HG03175 (cell line): ENCODE data around the gene SOX13.

Source experiments
- ATAC-seq: cut with Tn5 transposase; IDR thresholded peaks from one replicate; pipeline ENCODE4 v1.9.1; 2021; ENCODE audit warnings: mild to moderate bottlenecking, moderate library complexity; ENCODE audit not compliant: unreplicated experiment

The SOX13 gene

GRCh38 chr1:204104331-204105130 is 31.6 kb downstream of the SOX13 start:
- ATAC-seq: no peak

GRCh38 chr1:204105131-204105515 is 32.2 kb downstream of the SOX13 start:
- no peak for ATAC-seq

- ATAC-seq: no peak
These were observed 33.9 kb downstream of the SOX13 start for GRCh38 chr1:204106825-204107224.

- no peak for ATAC-seq
These were observed 35.0 kb downstream of the SOX13 start for GRCh38 chr1:204107892-204108291.

GRCh38 chr1:204108312-204109141 is 35.6 kb downstream of the SOX13 start:
- no peak for ATAC-seq

- no peak for ATAC-seq
These were observed 38.1 kb downstream of the SOX13 start for GRCh38 chr1:204110894-204111633.

GRCh38 chr1:204112876-204113730 is 40.2 kb downstream of the SOX13 start:
- no peak for ATAC-seq

GRCh38 chr1:204113896-204114295 is 41.0 kb downstream of the SOX13 start:
- ATAC-seq: no peak

GRCh38 chr1:204114606-204115005 is 41.7 kb downstream of the SOX13 start:
- ATAC-seq: no peak

GRCh38 chr1:204115116-204115515 is 42.2 kb downstream of the SOX13 start:
- no peak for ATAC-seq

GRCh38 chr1:204116539-204116938 is 43.6 kb downstream of the SOX13 start:
- no peak for ATAC-seq

GRCh38 chr1:204121840-204122555 is 49.1 kb downstream of the SOX13 start:
- ATAC-seq: no peak

GRCh38 chr1:204123376-204123775 is 50.5 kb downstream of the SOX13 start:
- ATAC-seq: no peak

- no peak for ATAC-seq
These were observed 51.7 kb downstream of the SOX13 start for GRCh38 chr1:204124639-204125038.

- no peak for ATAC-seq
These were observed 52.9 kb downstream of the SOX13 start for GRCh38 chr1:204125759-204126351.

- ATAC-seq: no peak
These were observed 53.5 kb downstream of the SOX13 start for GRCh38 chr1:204126386-204126785.

GRCh38 chr1:204126956-204127355 is 54.0 kb downstream of the SOX13 start:
- no peak for ATAC-seq

- no peak for ATAC-seq
These were observed 54.8 kb downstream of the SOX13 start for GRCh38 chr1:204127597-204128242.

GRCh38 chr1:204128464-204128963 is 55.6 kb downstream of the SOX13 start:
- no peak for ATAC-seq
